DOHH2 (cell line): ENCODE measurements around the gene CERK.

Experiments
- H3F3A ChIP-seq: fragments of 200-600 bp; sonication (generic), shearing (Covaris generic); 2 replicates; pipeline ENCODE4 v1.6.0; 2016; ENCODE audit warnings: antibody characterized with exemption, mild to moderate bottlenecking; ENCODE audit not compliant: control insufficient read depth, insufficient read depth
- H3K27ac ChIP-seq: fragments of 200-600 bp; sonication (generic); 2 replicates; pipeline ENCODE4 v1.5.1; 2014; ENCODE audit warnings: low read depth, mild to moderate bottlenecking, low read length, moderate library complexity
- H3K27me3 ChIP-seq: fragments of 200-600 bp; sonication (generic); 2 replicates; pipeline ENCODE4 v1.6.1; 2014; ENCODE audit warnings: mild to moderate bottlenecking, low read length, mixed read lengths; ENCODE audit not compliant: control insufficient read depth
- H3K36me3 ChIP-seq: fragments of 200-600 bp; sonication (generic); 2 replicates; pipeline ENCODE4 v1.6.1; 2014; ENCODE audit warnings: mild to moderate bottlenecking, low read length, moderate library complexity, mixed read lengths; ENCODE audit not compliant: control insufficient read depth
- H3K4me1 ChIP-seq: fragments of 200-600 bp; sonication (generic); 2 replicates; pipeline ENCODE4 v1.6.1; 2014; ENCODE audit warnings: mild to moderate bottlenecking, low read length, mixed read lengths; ENCODE audit not compliant: control insufficient read depth
- H3K4me2 ChIP-seq: fragments of 200-600 bp; sonication (generic); 2 replicates; pipeline ENCODE4 v1.6.0; 2014; ENCODE audit warnings: mild to moderate bottlenecking, low read length, moderate library complexity
- H3K4me3 ChIP-seq: fragments of 200-600 bp; sonication (generic); 2 replicates; pipeline ENCODE4 v1.5.1; 2014; ENCODE audit warnings: mild to moderate bottlenecking, low read length, mixed read lengths
- H3K79me2 ChIP-seq: fragments of 200-600 bp; sonication (generic); 2 replicates; pipeline ENCODE4 v1.6.1; 2014; ENCODE audit warnings: mild to moderate bottlenecking, low read length, mixed read lengths; ENCODE audit not compliant: control insufficient read depth
- H3K9me2 ChIP-seq: fragments of 200-600 bp; sonication (generic); replicated peaks from 2 replicates; pipeline ENCODE4 v1.6.1; 2014; ENCODE audit warnings: mild to moderate bottlenecking, low read length, mixed read lengths; ENCODE audit not compliant: control insufficient read depth
- H3K9me3 ChIP-seq: fragments of 200-600 bp; sonication (generic); 2 replicates; pipeline ENCODE4 v1.6.1; 2014; ENCODE audit warnings: antibody characterized with exemption, low read length, mixed read lengths; ENCODE audit not compliant: control insufficient read depth, insufficient read depth
- H4K20me1 ChIP-seq: fragments of 200-600 bp; sonication (generic); 2 replicates; pipeline ENCODE4 v1.6.0; 2014; ENCODE audit warnings: low read depth, mild to moderate bottlenecking, antibody characterized with exemption, low read length, moderate library complexity; ENCODE audit not compliant: control insufficient read depth, insufficient read depth
- EZH2phosphoT487 ChIP-seq: fragments of 200-600 bp; sonication (generic); IDR thresholded peaks from 2 replicates; pipeline ENCODE4 v1.6.1; 2017; ENCODE audit warnings: borderline replicate concordance, mild to moderate bottlenecking, antibody characterized with exemption, low read length, moderate library complexity, mixed read lengths
- TF ChIP-seq, protein P1 (sequence below): fragments of 200-600 bp; sonication (generic); IDR thresholded peaks from one replicate; pipeline ENCODE4 v1.5.1; 2014; ENCODE audit warnings: antibody characterized with exemption, mild to moderate bottlenecking, low read depth, low read length; ENCODE audit not compliant: poor library complexity, severe bottlenecking

Gene CERK

DNA sequence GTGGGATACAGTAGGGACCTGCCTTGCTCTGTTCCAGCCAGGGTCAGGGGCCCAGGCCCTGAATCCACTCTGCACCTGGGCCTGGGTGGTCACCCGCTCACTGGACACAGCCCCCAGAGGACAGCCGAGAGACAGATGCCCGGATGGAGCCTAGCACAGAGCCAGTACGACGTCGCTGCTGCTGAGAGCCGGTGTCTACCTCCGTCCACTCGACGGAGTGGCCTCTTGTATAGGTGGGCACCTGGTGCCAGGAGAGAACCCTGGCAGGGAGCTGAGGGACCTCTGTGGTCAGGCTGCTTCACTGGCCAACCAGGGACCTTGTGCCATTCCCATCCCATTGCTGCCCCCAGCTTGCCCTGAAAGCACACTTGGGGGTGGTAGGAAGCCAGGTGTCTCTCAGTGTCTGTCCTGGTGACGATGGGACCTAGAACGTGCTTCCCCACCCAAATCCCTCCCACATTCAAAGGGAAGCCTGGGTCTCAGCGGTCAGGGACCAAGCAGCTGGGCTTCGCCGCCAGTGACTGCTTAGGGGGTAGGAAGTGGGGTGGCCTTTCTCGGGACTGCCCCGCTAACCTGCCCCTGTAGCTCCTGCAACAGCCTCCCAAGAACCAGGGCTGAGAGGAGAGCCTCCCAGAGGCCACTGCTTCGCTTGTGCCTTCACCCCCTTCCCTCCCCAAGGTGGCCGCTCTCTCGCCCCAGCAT, 10.3 kb upstream of the CERK start:
- Histone ChIP-seq H3K9me3 (no peaks in the 10 kb centered on the region), H3K9me2 (no peaks in the 10 kb centered on the region), H3K4me3 (no peak overlapping the region), H3K79me2 (no peaks in the 10 kb centered on the region), H4K20me1 (no peaks in the 10 kb centered on the region), H3F3A (no peaks in the 10 kb centered on the region), H3K36me3 (no peaks in the 10 kb centered on the region), H3K4me1 (peaks cover 14% of the 10 kb centered on the region), H3K27me3 (0 out of 2 replicates have a peak, but pooled peaks cover 10% of the 10 kb centered on the region), H3K4me2 (no peak overlapping the region), H3K27ac (no peak overlapping the region)
- TF ChIP-seq, protein P1, sequence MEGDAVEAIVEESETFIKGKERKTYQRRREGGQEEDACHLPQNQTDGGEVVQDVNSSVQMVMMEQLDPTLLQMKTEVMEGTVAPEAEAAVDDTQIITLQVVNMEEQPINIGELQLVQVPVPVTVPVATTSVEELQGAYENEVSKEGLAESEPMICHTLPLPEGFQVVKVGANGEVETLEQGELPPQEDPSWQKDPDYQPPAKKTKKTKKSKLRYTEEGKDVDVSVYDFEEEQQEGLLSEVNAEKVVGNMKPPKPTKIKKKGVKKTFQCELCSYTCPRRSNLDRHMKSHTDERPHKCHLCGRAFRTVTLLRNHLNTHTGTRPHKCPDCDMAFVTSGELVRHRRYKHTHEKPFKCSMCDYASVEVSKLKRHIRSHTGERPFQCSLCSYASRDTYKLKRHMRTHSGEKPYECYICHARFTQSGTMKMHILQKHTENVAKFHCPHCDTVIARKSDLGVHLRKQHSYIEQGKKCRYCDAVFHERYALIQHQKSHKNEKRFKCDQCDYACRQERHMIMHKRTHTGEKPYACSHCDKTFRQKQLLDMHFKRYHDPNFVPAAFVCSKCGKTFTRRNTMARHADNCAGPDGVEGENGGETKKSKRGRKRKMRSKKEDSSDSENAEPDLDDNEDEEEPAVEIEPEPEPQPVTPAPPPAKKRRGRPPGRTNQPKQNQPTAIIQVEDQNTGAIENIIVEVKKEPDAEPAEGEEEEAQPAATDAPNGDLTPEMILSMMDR, result no peak
- no peak for TF ChIP-seq EZH2phosphoT487

DNA sequence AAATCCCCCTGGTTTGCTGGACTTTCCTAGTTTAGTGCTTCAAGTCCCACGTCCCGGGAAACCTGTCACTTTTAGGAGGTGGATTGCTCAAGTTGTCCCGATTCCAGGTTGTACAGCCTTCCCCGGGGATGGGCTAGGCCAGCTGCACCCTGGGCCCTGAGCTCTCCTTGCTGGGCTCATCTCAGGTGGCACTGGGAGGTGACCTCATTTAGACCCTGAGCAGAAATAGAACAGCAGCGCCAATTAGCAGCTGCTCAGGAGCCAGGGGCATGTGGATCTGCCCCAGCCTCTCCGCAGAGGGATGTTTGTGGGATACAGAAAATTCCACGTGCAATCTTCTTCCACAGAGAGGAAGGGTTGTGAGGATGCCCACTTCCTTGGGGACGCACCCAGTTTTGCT, 9.6 kb upstream of the CERK start:
- Histone ChIP-seq H3K4me1 (peaks cover 14% of the 10 kb centered on the region), H3F3A (no peaks in the 10 kb centered on the region), H3K9me2 (no peaks in the 10 kb centered on the region), H4K20me1 (no peaks in the 10 kb centered on the region), H3K4me2 (no peak overlapping the region), H3K79me2 (no peaks in the 10 kb centered on the region), H3K27me3 (0 out of 2 replicates have a peak, but pooled peaks cover 10% of the 10 kb centered on the region), H3K36me3 (no peaks in the 10 kb centered on the region), H3K9me3 (no peaks in the 10 kb centered on the region; the same call in 1 of the 2 replicates), H3K27ac (no peak overlapping the region), H3K4me3 (no peak overlapping the region)
- TF ChIP-seq, protein P1, result no peak
- TF ChIP-seq EZH2phosphoT487, result no peak

DNA sequence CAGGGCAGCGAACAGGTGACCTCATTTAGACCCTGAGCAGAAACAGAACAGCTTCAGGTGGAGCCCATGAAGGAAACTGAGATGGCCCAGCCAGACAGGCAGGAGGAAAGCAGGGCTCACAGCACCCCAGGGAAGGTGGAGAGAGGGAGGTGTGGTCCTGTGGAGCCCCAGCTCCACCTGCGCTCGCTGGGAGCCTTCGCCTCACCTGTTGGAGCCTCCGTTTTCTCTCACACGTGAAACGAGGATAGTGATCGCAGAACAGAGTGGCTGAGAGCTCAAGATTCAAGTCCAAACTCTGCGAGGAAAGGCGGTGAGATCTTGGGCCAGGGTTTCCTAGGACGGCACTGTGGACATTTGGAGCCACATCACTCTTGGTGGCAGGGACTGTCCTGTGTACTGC, 8.6 kb upstream of the CERK start:
- Histone ChIP-seq H3K4me1 (peaks cover 14% of the 10 kb centered on the region), H3F3A (no peaks in the 10 kb centered on the region), H3K4me3 (no peak overlapping the region), H3K36me3 (no peaks in the 10 kb centered on the region), H3K9me2 (no peaks in the 10 kb centered on the region), H4K20me1 (no peaks in the 10 kb centered on the region), H3K4me2 (no peak overlapping the region), H3K79me2 (no peaks in the 10 kb centered on the region), H3K9me3 (no peaks in the 10 kb centered on the region; the same call in 1 of the 2 replicates), H3K27me3 (0 out of 2 replicates have a peak, but pooled peaks cover 10% of the 10 kb centered on the region), H3K27ac (no peak overlapping the region)
- no peak for TF ChIP-seq EZH2phosphoT487
- TF ChIP-seq, protein P1, result no peak
